Cerebellar nuclear complex (tissue), 1 donor: ENCODE data around the gene CDK17.
A peak's percentile ranks its signal among the peaks of the same experiment; 100 is the strongest.

Experiments
- DNase-seq, 2 experiments: peaks; one replicate each; lab custom pipeline; 2025; lab: John Stamatoyannopoulos, UW

Gene CDK17

DNA sequence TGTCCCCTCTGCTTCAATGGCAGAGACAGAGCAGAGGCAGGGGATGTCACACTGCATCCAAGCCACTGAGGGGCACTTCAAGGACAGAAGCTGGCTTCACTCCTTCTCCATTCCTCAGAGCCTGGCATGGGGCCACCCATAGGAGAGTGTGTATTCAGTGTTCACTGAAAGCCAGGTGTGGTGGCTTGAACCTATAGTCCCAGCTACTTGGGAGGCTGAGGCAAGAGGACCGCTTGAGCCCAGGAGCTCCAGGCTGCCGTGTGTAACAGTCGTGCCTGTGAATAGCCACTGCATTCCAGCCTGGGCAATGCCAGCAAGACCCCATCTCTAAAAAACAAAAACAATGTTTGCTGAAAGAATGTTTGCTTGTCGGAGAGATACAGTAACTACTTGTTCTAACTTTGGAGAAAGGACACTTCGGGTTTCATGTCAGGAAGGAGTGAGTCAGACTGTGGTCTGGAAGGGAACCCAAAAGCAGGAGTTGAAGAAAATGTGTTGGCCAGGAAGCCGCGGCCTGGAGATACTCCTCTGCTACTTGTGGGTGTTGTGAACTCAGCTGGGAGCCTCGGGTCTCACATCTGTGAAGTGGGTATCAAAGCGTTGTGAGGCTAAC lies 162.7 kb downstream of the CDK17 start:
- DNase-seq = no peak

DNA sequence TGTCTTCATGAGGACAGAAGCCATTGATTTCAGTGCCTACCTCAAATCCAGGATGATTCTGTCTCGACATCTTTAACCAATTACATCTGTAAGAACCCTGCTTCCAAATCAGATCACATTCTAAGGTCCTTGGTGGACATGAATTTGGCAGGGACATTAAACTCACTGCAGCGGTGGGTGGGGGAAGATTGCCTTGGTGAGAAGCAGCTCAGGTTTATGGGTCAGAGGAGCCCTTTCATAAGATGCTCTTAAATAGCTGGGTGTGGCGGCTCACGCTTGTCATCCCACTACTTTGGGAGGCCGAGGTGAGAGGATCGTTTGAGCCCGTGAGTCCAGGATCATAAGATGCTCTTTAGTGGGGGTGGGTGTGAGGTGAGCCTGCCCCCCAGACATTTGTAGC lies 163.2 kb downstream of the CDK17 start:
- no peak for DNase-seq

DNA sequence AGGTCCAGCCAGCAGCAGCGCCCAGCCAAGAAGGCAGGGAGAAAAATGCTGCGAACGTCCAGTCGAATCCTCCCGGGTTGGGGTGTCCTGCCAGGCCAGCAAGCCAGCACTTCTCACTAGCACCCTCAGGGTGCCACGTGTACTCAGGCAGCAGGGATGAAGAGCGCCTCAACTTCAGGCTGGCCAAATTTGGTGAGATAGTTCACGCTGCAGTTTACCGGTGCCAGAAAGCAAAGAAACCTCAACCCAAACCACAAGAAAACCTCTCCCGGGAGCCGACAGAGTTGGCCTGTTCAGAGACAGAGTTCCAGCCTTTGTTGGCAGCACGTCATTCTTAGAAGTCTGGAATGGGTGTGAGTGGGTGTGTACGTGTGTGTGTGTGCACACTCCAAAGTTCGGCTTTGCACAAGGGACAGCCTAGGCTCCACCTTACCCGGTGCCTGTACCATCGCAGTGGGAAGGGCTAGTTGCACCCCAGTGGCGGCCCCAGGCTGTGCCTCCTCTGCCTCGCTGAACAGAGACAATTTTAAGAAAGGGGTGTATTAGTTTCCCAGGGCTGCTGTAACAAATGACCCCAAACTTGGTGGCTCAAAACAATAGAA lies 163.9 kb downstream of the CDK17 start:
- DNase-seq = no peak

DNA sequence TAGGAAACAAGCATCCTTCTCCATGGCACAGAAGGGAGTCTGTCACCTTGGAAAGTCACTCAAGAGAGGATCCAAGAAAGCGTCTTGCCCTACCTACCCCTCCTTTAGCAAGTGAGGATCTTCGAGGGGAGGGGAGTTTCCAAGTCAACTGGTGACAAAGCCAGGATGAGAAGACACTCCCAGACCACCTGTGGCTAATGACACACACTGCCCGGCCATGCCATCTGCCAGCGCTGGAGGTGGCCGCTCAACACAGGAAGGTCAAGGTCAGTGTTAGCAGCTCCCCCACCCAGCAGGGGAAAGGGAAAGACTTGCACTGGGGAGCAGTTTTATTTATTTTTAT lies 164.8 kb downstream of the CDK17 start:
- DNase-seq = peak; percentile 30 to 48

DNA sequence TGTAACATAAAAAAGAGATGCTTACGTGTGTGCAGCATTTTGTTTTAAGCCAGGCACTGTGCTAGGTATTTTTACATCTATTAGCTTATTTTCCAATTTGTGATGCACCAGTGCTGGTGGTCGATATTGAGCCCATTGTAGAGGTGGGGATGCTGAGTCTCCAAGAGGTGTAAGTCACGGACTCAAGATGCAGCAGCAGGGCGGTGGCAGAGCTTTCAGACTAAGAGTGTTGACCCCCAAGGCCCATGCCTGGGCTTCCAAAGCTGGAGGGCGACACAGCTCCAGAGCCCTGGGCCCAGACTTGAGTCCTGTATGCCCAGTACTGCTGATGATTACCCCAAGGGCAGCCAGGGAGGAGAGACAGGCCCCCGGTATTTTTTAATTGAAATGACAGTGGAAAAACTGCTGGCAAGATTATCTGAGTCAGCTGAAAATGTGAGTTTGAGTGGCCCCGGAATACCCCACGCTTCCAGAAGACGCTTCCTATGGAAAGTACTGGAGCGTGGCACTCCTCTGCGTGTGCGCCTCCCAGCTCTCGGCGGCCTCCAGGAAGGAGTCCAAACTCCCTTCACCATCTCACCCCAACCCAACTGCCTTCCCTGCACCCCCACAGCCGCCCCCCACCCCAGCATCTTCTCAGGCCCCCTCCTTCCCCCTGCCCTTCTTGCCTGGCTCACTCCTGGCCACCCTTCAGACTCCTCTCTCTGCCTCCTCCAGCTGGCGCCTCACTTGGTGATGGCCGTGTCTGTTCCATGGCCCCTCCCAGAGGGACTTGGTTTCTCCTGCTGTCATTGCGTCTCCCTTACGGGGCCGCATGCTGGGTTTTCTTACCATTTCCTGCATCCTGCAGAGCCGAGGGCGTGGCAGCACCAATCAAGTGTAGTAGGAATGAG lies 165.4 kb downstream of the CDK17 start:
- no peak for DNase-seq

DNA sequence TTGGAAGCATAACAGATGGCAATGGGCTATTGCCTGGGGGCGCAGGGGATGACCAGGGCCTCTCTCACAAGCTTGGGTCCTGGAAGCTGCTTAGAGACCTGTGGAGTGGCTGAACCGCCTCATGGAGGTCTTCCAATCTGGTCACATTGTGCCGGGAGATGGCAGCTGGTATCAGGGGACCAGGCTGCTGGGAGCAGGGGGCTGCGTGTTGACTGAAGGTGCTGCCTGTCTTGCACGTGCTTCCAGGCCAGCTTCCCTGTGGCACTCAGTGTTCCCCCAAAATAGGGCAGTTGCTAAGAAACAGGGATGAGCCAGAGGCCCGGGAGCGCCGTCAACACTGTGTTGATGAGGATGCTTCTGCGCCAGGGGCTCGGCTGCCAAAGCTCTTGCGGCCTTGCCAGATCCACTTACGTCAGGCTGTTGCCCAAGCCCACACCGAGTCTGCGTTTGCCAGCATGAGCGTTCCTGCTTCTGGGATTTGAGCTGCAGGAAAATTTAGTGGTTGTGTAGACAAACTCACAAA lies 166.2 kb downstream of the CDK17 start:
- peak; percentile 94 to 98 for DNase-seq

DNA sequence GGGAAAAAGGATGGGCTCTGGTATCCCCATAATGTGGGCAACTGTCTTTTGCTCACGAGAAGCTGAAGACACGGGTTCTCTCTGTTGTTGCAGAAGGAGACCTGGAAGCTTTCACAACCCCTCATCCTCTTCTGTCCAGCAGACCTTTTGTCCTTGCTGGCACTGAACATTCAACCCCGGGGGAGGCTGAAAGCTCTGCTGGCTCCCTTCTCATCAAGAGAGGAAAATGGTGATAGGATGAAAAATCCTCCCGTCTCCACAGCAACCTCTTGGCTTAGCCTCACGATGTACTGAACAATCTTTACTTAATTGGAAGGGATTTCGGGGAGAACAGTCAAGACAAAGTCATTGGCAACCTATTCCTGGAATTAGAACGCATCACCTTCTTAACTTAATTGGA lies 167.1 kb downstream of the CDK17 start:
- peak in 1 of 2 experiments; percentile 85 for DNase-seq

DNA sequence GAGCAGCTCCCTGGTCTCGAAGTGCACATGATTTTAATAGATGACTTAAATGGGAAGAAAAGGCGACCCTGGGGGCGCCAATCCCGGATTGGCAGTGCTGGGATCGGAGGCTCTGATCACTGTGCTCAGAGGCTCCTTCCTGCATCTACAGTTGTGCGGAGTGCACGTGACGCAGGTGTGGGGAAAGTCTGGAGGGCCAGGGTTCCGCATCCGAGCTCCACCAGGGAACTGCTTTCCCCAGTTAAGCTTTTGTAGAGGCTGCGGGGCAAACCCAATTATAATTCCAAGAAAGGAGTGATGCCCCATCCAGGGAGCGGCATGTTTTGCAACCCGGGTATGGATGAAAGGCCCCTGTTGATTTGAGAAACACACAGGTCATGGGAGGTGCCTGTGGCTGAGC lies 169.6 kb downstream of the CDK17 start:
- DNase-seq = no peak

DNA sequence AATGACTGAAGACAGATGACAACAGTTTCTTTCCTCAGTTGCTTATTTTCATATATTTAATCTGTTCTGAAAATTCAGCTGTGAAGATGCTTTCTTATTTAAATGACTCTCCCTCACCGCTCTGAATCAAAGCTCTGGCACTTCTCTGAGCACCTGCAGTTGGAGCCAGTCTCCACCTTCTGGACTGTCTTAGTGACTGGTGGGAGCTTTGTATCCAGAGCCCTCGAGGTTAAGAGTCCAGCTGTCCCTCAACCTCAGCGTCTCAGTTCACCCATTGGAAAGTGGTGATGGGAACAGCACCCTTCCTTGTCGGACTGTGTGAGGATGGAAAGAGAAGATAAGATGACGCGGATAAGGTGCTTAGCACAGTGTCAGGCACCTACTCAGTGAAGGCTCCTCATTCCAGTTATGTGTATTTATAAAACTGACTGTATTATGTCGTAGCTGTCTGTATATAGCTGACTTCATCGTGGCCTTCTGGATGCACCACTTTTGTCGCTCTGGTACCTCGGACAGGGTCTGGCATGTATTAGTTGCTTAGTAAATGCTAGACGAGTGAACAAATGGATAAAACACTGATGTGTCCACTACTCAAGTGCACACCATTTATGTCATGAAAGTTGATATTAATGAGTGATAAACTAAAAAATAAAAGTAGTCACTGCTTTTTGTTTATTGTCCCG lies 171.5 kb downstream of the CDK17 start:
- peak in 1 of 2 experiments; percentile 36 for DNase-seq
